Frontal cortex (tissue), 4 donors: Measurements from ENCODE around the gene KPRP. TPM values are rescaled to one million over a fixed set of nuclear protein-coding genes. Genes with fewer than 3 reads are reported as not detected.

Experiments
- DNase-seq, 2 donors: peaks; one replicate each; pipeline ENCODE4 v3.0.0; 2012; ENCODE audit warnings: low spot score in 2 of 2
- FAIRE-seq: peaks from 2 replicates; lab custom pipeline; 2012; peaks lifted over from hg19 to GRCh38; lab: Jason Lieb, UNC
- total RNA-seq: library from RNA; depleted of rRNA; stranded (reverse); fragments of >200 nt; gene quantifications from one replicate; pipeline ENCODE4 v1.2.3, GENCODE V29; 2014
- donor health status: control.
- donor health status: control.
- donor health status: control.

KPRP gene
- total RNA-seq, 1 donor from 2014 or later, result not detected

DNA sequence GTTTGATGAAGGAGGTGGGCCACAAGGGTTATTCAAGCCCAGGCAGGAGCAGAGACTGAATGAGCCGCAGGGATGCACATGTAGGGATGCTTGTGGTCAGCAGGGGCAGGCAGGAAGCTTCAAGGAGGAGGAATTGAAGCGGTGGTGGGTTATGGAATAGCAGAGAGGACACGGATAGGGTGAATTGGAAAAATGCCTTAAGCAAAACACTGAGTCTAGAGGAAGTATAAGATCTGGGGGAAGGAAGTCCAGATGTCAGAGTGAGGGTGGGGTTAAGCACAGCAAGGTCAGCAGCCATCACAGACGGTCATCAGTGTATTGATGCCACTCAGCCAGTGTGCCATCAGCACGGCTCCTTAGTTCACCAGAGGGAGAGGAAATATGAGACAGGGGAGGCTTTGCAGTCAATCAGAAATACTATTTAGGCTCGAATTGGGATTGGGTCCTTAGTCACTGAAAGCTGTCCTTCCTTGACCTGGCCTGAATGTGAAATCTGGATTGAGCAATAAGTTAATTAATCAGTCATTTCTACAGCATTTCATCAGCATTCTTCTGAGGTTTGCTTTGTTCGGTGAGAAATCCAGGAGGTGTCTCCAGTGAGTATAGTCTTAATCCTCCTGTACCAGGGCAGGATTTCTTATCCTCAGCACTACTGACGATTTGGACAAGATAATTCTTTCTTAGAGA, 11.2 kb downstream of the KPRP start:
- no peak for FAIRE-seq
- DNase-seq, result no peak

DNA sequence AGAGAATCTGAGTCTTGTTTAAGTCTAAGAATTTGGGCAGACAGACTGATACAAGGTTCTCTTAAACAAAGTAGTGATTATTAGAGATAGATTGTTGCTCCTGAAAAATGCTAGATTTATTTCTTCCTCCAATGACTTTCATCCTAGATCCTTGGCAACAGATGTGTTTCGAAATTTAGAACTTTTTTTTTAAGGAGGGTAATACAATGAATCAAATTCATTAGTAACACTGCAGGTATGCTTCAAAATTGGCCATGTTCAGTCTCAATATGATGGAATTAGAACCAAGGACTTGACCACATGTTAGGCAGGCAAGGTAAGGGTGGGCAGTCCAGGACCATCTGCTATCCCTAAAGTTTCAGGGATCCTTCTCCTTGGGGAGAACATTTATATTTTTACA, 12.6 kb downstream of the KPRP start:
- no peak for FAIRE-seq
- DNase-seq, result no peak

DNA sequence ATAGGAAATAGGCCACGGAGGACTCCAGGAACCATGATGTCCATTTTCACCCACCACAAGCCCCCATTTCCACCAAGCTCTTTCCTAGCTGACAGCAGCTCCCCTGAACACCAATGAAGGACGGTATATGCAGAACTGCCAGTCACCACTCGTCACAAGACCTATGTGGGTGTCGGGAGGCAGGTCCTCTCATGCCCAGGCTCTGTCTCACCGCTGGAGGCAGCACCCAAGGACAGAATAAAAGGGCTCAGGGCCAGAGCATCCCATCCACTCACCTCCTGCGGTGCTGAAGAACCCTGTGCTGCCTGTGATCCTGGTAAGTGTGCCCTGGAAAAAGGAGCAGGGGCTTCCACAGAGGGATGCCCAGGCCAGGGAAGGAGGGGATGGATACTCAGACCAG, 17.1 kb downstream of the KPRP start, which contains the start of gene LCE1F:
TSS of gene LCE1F (plus strand) at position 266 of the 400 bp plus-strand sequence. CDS start 1,232 bp downstream, outside the sequence.
- no peak for DNase-seq
- no peak for FAIRE-seq

DNA sequence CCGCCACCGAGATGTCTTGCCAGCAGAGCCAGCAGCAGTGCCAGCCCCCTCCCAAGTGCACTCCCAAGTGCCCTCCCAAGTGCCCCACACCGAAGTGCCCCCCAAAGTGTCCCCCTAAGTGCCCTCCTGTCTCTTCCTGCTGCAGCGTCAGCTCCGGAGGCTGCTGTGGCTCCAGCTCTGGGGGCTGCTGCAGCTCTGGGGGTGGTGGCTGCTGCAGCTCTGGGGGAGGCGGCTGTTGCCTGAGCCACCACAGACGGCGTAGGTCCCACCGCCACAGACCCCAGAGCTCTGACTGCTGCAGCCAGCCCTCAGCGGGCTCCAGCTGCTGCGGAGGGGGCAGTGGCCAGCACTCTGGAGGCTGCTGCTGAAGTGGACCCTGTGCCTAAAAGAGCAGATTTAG, 18.5 kb downstream of the KPRP start:
- no peak for FAIRE-seq
- DNase-seq, result no peak

DNA sequence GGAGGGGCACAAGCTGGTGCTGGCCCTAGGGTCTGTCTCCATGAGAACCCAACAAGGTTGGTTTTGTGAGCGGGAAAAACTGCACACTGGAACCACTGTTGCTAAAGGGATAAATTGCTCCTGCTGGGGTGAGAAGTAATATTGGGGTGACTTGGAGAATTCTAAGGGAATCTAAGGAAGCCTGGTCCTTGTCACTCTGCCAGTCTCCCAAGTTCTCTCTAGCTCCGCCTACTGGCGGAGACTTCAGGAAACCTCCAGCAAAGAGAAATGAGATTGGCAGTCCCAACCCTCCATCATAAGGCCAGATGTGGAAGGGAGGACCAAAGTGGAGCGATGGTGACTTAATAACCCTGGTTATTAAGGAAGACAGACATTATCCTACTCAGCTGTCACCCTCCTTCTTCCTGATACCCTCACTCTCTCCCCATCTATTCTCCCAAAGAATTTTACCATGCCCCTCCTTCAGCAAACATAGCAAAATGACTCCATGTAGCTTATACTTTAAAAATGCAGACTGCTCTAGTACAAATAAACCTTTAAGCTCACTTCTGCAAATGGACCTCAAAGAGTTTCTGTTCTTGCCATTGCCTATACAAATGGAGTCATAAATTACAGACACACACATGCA, 19.8 kb downstream of the KPRP start:
- FAIRE-seq (no peak), DNase-seq (no peak)

DNA sequence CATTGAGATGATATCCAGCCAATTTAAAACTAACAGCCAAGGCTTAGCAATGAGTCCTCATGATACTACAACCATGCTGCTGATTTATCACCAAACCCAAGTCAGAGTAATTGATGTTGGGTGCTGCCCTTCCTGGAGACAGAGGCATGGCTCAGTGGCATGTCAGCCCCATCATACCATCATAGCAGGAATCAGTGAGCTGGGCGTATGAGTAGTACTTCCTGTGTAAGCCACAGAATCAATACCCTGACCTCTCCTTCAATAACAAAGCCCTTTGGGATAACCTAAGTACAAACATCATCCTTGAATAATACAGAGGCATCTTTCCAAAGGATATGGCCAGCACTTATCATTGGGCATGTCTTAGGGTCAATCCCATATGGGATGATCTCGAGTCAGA, 25.3 kb downstream of the KPRP start:
- DNase-seq (no peak), FAIRE-seq (no peak)

DNA sequence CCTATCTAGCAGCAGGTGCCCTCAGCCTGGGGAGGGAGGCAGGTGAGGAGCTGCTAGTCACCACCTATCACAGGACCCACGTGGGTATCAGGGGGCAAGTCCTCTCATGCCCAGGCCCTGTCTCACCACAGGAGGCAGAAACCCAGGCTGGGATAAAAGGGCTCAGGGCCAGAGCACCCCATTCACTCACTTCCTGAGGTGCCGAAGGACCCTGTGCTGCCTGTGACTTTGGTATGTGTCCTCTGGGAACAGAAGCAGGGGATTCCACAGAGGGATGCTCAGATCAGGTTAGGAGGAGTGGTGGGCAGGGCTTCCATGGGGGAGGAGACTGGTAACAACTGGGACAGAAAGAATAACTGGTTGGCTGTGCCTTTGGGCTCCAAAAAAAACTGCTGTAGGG, 28.3 kb downstream of the KPRP start, which contains the start of gene LCE1E:
TSS of gene LCE1E (plus strand) at position 181 of the 400 bp plus-strand sequence. CDS start 1,043 bp downstream, outside the sequence.
- FAIRE-seq, result no peak
- DNase-seq, result no peak

DNA sequence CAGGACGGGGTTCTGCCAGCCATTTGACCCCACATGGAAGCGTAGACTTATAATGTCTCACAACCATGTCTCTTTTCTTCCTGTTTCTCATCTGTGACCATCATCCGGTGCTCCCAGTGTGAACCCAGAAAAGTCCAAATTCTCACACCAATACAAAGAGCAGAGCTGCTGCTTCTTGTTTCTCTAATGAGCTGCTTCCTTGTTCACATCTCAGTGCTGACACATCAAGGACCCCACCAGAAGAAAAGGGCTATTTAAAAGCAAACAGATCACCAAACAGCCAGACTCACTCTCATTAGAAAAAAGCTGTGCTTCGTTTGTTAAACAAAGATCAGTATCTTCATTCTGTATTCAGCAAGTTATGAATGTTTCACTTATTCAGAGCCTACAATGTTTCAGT, 37.9 kb downstream of the KPRP start:
- no peak for DNase-seq
- FAIRE-seq, result no peak

DNA sequence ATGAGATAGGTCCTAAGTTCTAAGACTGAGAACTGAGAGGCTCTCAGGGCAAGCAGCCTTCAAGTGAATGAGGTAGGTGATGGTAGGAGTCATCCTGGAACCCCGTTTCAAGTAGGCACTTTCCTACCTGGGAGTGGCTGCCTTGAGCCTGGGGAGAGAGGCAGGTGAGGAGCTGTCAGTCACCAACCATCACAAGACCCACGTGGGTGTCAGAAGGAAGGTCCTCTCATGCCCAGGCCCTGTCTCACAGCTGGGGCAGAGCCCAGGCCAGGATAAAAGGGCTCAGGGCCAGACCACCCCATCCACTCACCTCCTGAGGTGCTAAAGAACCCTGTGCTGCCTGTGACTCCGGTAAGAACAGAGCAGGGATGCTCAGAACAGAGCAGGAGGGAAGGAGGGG, 38.6 kb downstream of the KPRP start, which contains the start of gene LCE1D:
TSS of gene LCE1D (plus strand) at position 301 of the 400 bp plus-strand sequence. CDS start 1,074 bp downstream, outside the sequence.
- DNase-seq (no peak), FAIRE-seq (no peak)

DNA sequence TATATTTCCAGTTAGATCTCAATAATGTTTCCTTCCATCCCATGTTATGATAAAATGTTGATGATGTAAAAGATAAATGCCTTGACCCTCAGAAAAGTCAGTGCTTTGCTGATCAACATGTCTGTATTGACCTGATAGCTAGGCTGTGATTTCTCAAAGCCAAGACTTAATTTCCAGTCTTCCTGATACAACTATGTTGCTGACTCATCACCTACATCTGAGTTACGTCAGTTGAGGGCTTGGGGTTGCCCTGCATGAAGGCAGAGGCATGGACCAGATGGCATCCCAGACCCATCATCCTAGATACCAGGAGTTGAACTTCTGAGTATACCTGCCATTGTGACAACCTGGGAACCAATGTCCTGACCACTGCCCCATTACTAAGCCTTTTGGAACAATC, 43.5 kb downstream of the KPRP start:
- FAIRE-seq (no peak), DNase-seq (no peak)

DNA sequence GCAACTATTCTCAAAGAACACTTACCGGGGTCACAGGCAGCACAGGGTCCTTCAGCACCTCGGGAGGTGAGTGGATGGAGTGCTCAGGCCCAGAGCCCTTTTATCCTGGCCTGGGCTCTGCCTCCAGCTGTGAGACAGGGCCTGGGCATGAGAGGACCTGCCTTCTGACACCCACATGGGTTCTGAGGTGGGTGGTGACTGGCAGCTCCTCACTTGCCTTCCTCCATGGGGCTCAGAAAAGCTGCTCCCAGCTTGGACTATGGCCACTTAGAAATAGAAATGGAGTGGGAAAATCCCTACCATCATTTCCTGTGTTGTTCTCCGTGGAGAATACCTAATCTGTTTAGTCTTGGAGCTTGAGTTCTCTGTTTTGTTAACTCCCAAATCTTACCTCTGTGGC, 48.8 kb downstream of the KPRP start, which contains the start of gene LCE1C:
TSS of gene LCE1C (minus strand) at position 76 of the 400 bp plus-strand sequence. CDS start 1,173 bp downstream, outside the sequence.
- no peak for FAIRE-seq
- no peak for DNase-seq

DNA sequence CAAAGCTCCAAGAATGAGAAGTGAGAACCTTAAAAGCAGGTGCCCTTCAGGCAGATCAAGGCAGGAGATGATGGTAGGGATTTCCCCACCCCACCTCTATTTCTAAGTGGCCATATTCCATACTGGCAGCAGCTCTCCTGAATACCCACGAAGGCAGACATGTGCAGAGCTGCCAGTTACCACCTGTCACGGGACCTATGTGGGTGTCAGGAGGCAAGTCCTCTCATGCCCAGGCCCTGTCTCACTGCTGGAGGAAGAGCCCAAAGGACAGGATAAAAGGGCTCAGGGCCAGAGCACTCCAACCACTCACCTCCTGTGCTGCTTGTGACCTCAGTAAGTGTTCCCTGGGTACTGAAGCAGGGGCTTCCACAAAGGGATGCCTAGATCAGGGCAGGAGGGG, 53.2 kb downstream of the KPRP start:
- FAIRE-seq (no peak), DNase-seq (no peak)

Other genes starting within 250 kb of the KPRP start
- not detected for gene LCE5A, start 247.2 kb upstream of the KPRP start, total RNA-seq
- not detected for gene CRCT1, start 243.5 kb upstream of the KPRP start, total RNA-seq
- gene LCE3E, start 191.2 kb upstream of the KPRP start, total RNA-seq, result not detected
- not detected for gene LCE3D, start 177.5 kb upstream of the KPRP start, total RNA-seq
- gene LCE3C, start 157.8 kb upstream of the KPRP start, total RNA-seq, result not detected
- not detected for gene LCE3B, start 144.2 kb upstream of the KPRP start, total RNA-seq
- not detected for gene LCE3A, start 134.9 kb upstream of the KPRP start, total RNA-seq
- not detected for gene LCE2D, start 94.6 kb upstream of the KPRP start, total RNA-seq
- gene LCE2C, start 82.7 kb upstream of the KPRP start, total RNA-seq, result not detected
- gene LCE2B, start 71.9 kb upstream of the KPRP start, total RNA-seq, result not detected
- gene LCE2A, start 59.7 kb upstream of the KPRP start, total RNA-seq, result not detected
- gene LCE4A, start 49.9 kb upstream of the KPRP start, total RNA-seq, result not detected
- not detected for gene LCE1F, start 17.1 kb downstream of the KPRP start, total RNA-seq
- gene LCE1E, start 28.2 kb downstream of the KPRP start, total RNA-seq, result not detected
- not detected for gene LCE1D, start 38.7 kb downstream of the KPRP start, total RNA-seq
- not detected for gene LCE1C, start 48.6 kb downstream of the KPRP start, total RNA-seq
- not detected for gene LCE1B, start 53.9 kb downstream of the KPRP start, total RNA-seq
- not detected for gene LCE1A, start 69.4 kb downstream of the KPRP start, total RNA-seq
- gene LCE6A, start 84.8 kb downstream of the KPRP start, total RNA-seq, result not detected
- not detected for gene LCE7A, start 102.0 kb downstream of the KPRP start, total RNA-seq
- not detected for gene SMCP, start 120.3 kb downstream of the KPRP start, total RNA-seq
- gene IVL, start 150.5 kb downstream of the KPRP start, total RNA-seq, result not detected
- gene SPRR5, start 189.2 kb downstream of the KPRP start, total RNA-seq, result not detected
- not detected for gene SPRR4, start 212.6 kb downstream of the KPRP start, total RNA-seq
- not detected for gene SPRR1A, start 226.1 kb downstream of the KPRP start, total RNA-seq
- gene SPRR3, start 243.7 kb downstream of the KPRP start, total RNA-seq, result not detected